ENCODE measurements around the gene CCDC24. TPM values are rescaled to one million over a fixed set of nuclear protein-coding genes. Genes with fewer than 3 reads are reported as not detected.
A peak's percentile ranks its signal among the peaks of the same experiment; 100 is the strongest.

The CCDC24 gene
- total RNA-seq, 6 donors from 2014 or later = 7.3 to 14.5 (median 10.0) TPM

DNA sequence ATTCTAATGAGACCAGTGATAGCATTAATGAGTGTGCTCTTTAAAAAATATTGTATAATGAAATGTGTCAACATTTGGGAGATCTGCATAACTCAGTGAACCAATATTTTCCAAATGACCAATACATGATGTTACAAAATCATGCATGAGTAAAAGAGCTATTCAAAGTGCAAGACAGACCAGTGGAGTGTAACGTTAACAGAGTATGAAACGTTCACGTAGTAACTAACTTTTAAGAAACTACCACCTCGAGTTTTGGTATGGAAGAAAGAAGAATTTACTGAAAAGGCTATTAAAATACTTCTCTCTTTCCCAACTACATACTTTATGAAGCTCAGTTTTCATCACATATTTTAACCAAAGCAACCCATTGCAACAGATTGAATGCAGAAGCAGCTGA lies 49.4 kb downstream of the CCDC24 start:
- Histone ChIP-seq H3K27ac (no peak overlapping the region), H3K4me1 (peaks cover 3 to 11% (median 7%) of the 10 kb centered on the region in 4 donors), H3K4me3 (no peak overlapping the region), H3K27me3 (no peaks in the 10 kb centered on the region), H3K36me3 (no peaks in the 10 kb centered on the region), H3K9me3 (no peaks in the 10 kb centered on the region)
- WGBS, 2 donors = 67 to 70% methylated on average over 4 of the region's 4 CpGs
- TF ChIP-seq, protein P1, sequence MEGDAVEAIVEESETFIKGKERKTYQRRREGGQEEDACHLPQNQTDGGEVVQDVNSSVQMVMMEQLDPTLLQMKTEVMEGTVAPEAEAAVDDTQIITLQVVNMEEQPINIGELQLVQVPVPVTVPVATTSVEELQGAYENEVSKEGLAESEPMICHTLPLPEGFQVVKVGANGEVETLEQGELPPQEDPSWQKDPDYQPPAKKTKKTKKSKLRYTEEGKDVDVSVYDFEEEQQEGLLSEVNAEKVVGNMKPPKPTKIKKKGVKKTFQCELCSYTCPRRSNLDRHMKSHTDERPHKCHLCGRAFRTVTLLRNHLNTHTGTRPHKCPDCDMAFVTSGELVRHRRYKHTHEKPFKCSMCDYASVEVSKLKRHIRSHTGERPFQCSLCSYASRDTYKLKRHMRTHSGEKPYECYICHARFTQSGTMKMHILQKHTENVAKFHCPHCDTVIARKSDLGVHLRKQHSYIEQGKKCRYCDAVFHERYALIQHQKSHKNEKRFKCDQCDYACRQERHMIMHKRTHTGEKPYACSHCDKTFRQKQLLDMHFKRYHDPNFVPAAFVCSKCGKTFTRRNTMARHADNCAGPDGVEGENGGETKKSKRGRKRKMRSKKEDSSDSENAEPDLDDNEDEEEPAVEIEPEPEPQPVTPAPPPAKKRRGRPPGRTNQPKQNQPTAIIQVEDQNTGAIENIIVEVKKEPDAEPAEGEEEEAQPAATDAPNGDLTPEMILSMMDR (IDR thresholded peaks at IDR 0.05) = no peak
- no peak for TF ChIP-seq EP300 (IDR thresholded peaks at IDR 0.05)
- TF ChIP-seq POLR2AphosphoS5 (IDR thresholded peaks at IDR 0.05) = no peak
- TF ChIP-seq POLR2A (IDR thresholded peaks at IDR 0.05) = no peak
- no peak for DNase-seq
- ATAC-seq (ENCODE audit: low FRiP score in 2 of 2) = no peak

DNA sequence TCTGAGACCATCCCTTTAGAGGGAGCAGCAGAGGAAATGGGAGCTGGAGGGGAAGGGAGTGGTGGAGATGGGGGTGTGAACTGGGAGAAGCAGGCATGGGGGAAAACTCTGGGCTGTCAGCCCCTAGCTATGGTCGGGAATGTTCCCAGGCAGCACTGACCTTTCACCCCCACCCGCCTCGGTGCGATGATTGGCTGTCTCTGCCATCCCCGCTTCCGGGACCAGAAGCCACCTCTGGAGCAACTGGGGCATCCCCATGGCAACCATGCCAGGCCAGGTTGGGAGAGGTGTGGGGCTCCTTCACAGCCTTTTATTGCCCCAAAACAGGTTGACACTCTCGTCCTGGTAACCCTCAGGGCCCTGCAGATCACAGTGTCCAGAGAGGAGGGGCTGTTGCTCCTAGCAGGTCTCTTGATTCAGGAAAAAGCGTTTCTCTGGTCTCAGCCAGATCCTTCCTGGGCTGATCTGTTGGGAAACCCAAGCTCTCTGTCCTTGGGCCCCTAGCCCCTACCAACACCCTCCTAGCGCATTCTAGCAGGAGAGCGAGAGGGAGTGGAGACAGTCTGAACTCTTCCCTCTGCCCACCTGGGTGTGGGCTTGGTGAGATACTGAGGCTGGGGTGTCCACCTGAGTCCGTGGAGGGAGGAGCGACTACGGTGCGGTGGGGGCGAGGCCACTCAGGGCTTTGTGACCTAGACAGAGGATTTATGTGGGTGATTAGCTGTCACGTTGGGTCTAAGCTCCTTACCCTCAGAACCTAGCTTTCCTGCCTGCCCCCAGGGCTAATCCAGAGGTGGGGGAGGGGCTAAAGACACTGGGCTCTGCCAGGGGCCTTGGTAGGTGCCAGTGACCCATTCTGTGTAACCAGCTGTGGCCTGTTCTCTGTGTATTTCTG lies 52.0 kb downstream of the CCDC24 start:
- Histone ChIP-seq H3K36me3 (no peaks in the 10 kb centered on the region), H3K27ac (peak overlapping the region in 1 of 4 donors; percentile 21), H3K9me3 (no peaks in the 10 kb centered on the region), H3K27me3 (no peaks in the 10 kb centered on the region), H3K4me1 (peaks cover 0 to 10% (median 0%) of the 10 kb centered on the region in 4 donors), H3K4me3 (no peak overlapping the region)
- DNase-seq (no peak), ATAC-seq (ENCODE audit: low FRiP score in 2 of 2) (no peak)
- 65 to 67% methylated on average over 10 to 16 of the region's 16 CpGs for WGBS, 2 donors
- TF ChIP-seq, protein P1 (IDR thresholded peaks at IDR 0.05) = no peak
- TF ChIP-seq POLR2AphosphoS5 (IDR thresholded peaks at IDR 0.05) = no peak
- no peak for TF ChIP-seq EP300 (IDR thresholded peaks at IDR 0.05)
- no peak for TF ChIP-seq POLR2A (IDR thresholded peaks at IDR 0.05)

DNA sequence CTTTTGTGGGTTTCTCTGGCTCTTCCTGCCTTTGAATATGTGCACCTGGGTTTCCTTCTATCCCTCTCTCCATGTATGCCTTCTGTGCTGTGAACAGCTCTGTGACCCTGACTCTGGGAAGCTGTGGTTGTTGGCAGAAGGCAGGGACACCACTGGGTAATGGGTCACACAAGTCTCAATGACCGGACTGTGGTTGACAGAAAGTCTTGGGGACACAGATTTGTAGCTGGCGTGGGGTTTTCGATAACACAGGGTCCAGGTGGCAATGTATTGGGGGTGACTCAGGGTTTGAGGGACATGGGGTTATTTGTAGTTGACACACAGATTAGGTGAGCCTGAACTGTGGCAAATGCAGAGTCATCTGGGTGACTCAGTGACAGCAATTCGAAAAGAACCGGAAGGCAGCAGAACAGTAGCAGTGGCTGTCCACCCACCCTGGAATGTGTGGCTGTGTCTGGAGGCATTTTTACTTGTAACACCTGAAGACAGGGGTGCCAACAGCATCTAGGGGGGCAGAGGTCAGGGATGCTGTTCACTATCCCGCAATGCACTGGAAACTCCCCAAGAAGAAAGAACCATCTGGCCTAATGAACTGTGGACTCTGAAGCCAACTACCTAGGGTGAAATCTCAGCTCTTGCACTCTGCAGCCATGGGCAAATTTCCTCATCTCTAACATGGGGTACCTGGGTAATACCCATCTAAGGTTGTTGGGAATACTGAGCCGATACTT lies 52.8 kb downstream of the CCDC24 start:
- no peak overlapping the region for H3K4me3 ChIP-seq
- TF ChIP-seq POLR2A (IDR thresholded peaks at IDR 0.05) = no peak
- TF ChIP-seq EP300 (IDR thresholded peaks at IDR 0.05) = no peak
- TF ChIP-seq, protein P1 (IDR thresholded peaks at IDR 0.05) = no peak
- TF ChIP-seq POLR2AphosphoS5 (IDR thresholded peaks at IDR 0.05) = no peak
- H3K9me3 ChIP-seq = no peaks in the 10 kb centered on the region
- H3K27me3 ChIP-seq = no peaks in the 10 kb centered on the region
- no peak overlapping the region for H3K27ac ChIP-seq
- ATAC-seq (ENCODE audit: low FRiP score in 2 of 2) = no peak
- H3K4me1 ChIP-seq = peaks cover 0 to 10% (median 0%) of the 10 kb centered on the region in 4 donors
- WGBS, 2 donors = 74 to 83% methylated on average over 7 of the region's 7 CpGs
- no peaks in the 10 kb centered on the region for H3K36me3 ChIP-seq
- no peak for DNase-seq

DNA sequence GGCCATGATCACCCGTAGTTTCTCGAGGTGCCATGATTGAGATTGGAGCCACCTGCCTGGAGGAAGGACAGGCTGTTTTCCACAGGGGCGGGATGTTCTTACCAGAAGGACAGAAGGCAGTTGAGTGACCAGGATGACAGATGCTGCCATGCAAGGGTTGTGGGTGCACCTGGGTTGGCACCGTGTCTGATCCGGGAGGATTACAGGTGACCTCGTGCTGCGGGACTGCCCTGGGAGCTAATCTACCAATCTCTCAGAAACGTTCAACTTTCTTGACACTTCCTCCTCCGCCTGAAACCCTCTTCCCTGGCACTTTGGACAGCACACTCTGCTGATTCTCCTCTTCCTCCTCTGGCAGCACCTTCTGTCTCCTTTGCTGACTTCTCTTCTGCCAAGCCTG lies 53.7 kb downstream of the CCDC24 start:
- Histone ChIP-seq H3K9me3 (no peaks in the 10 kb centered on the region), H3K4me1 (peaks cover 0 to 10% (median 0%) of the 10 kb centered on the region in 4 donors), H3K36me3 (no peaks in the 10 kb centered on the region), H3K27me3 (no peaks in the 10 kb centered on the region), H3K27ac (no peak overlapping the region), H3K4me3 (no peak overlapping the region)
- ATAC-seq (ENCODE audit: low FRiP score in 2 of 2) (no peak), DNase-seq (no peak)
- no peak for TF ChIP-seq POLR2AphosphoS5 (IDR thresholded peaks at IDR 0.05)
- no peak for TF ChIP-seq EP300 (IDR thresholded peaks at IDR 0.05)
- TF ChIP-seq, protein P1 (IDR thresholded peaks at IDR 0.05) = no peak
- no peak for TF ChIP-seq POLR2A (IDR thresholded peaks at IDR 0.05)
- WGBS, 2 donors = 76 to 79% methylated on average over 9 of the region's 9 CpGs

Other genes starting within 250 kb of the CCDC24 start
- gene ARTN, start 57.8 kb upstream of the CCDC24 start, total RNA-seq = 1 to 10 TPM in 3 of 6 donors, not detected in 3; 1.0 to 5.2 (median 1.1) TPM
- gene IPO13, start 44.6 kb upstream of the CCDC24 start, total RNA-seq = 10 to 100 TPM; 16.9 to 46.1 (median 24.1) TPM
- 10 to 100 TPM; 12.9 to 30.4 (median 16.6) TPM for gene DPH2, start 21.6 kb upstream of the CCDC24 start, total RNA-seq
- 100 to 1,000 TPM in 5 of 6 donors, 10 to 100 TPM in 1; 98.0 to 225 (median 161) TPM for gene ATP6V0B, start 16.6 kb upstream of the CCDC24 start, total RNA-seq
- 10 to 100 TPM; 11.5 to 33.0 (median 18.1) TPM for gene B4GALT2, start 12.4 kb upstream of the CCDC24 start, total RNA-seq
- 10 to 100 TPM in 5 of 6 donors, 1 to 10 TPM in 1; 5.6 to 23.1 (median 19.5) TPM for gene SLC6A9, start 39.9 kb downstream of the CCDC24 start, total RNA-seq
- gene KLF17, start 127.2 kb downstream of the CCDC24 start, total RNA-seq = under 1 TPM in 5 of 6 donors, not detected in 1; 0.11 to 0.39 (median 0.33) TPM
- not detected for gene KLF18, start 150.0 kb downstream of the CCDC24 start, total RNA-seq
- gene DMAP1, start 221.9 kb downstream of the CCDC24 start, total RNA-seq = 100 to 1,000 TPM in 1 of 6 donors, 10 to 100 TPM in 5; 32.1 to 236 (median 39.7) TPM